Measurements from ENCODE around the gene TMEM37.

Gene TMEM37

GRCh38 chr2:119481501-119482455 is 50.1 kb downstream of the TMEM37 start:
- no peak for DNase-seq

- no peak for DNase-seq
These were observed 51.1 kb downstream of the TMEM37 start for GRCh38 chr2:119482481-119483394.

GRCh38 chr2:119483395-119483753 is 51.7 kb downstream of the TMEM37 start:
- no peak for DNase-seq

GRCh38 chr2:119483896-119484718 is 52.5 kb downstream of the TMEM37 start:
- no peak for DNase-seq

GRCh38 chr2:119484834-119485233 is 53.2 kb downstream of the TMEM37 start:
- DNase-seq = no peak

GRCh38 chr2:119485336-119486110 is 53.9 kb downstream of the TMEM37 start:
- DNase-seq = no peak

- no peak for DNase-seq
These were observed 54.7 kb downstream of the TMEM37 start for GRCh38 chr2:119486196-119486827.

- no peak for DNase-seq
These were observed 55.2 kb downstream of the TMEM37 start for GRCh38 chr2:119486886-119487285.

GRCh38 chr2:119487434-119488244 is 56.0 kb downstream of the TMEM37 start:
- DNase-seq = no peak
